WTC11 (cell line): Measurements from ENCODE around the gene BMP7. TPM values are rescaled to one million over a fixed set of nuclear protein-coding genes. Genes with fewer than 3 reads are reported as not detected.
"Not testable (repeated sequence)": the region's sequence is repeated elsewhere in the genome, so short reads cannot be mapped to it uniquely, and the experiment has no call there.

ENCODE experiments used
- ATAC-seq: fragments of 200-7000 bp; cut with Tn5 transposase; 2 replicates; pipeline ENCODE4 v1.10.0; 2021; ENCODE audit warnings: mild to moderate bottlenecking, moderate library complexity
- CTCF ChIA-PET: fragments of 300-600 bp; sonication (Branson Sonifier 250); formaldehyde crosslinking; loops from one replicate; lab custom pipeline; 2021; ENCODE audit warnings: antibody characterized with exemption; lab: Charles Lee
- POLR2A ChIA-PET: fragments of 350-600 bp; sonication (Branson Sonifier 250); formaldehyde crosslinking; loops from one replicate; lab custom pipeline; 2021; ENCODE audit warnings: antibody characterized with exemption; lab: Charles Lee
- DNase-seq: peaks from one replicate; pipeline ENCODE4 v3.0.0; 2021; ENCODE audit warnings: low spot score
- H3K27ac Mint-ChIP-seq: 2 replicates; pipeline ENCODE4 v1.8.0; 2021; ENCODE audit warnings: mixed read lengths
- H3K27me3 Mint-ChIP-seq: 2 replicates; pipeline ENCODE4 v1.8.0; 2021; ENCODE audit warnings: low read depth, mild to moderate bottlenecking, moderate library complexity, mixed read lengths
- H3K36me3 Mint-ChIP-seq: 2 replicates; pipeline ENCODE4 v1.8.0; 2021; ENCODE audit warnings: mixed read lengths
- H3K4me1 Mint-ChIP-seq: 2 replicates; pipeline ENCODE4 v1.8.0; 2022; ENCODE audit warnings: mixed read lengths
- H3K4me3 Mint-ChIP-seq: 2 replicates; pipeline ENCODE4 v1.8.0; 2021; ENCODE audit warnings: mild to moderate bottlenecking, moderate library complexity, mixed read lengths
- H3K9me3 Mint-ChIP-seq: 2 replicates; pipeline ENCODE4 v1.8.0; 2021; ENCODE audit warnings: mixed read lengths
- ATF1 ChIP-seq: sonication (generic); formaldehyde crosslinking; IDR thresholded peaks from 2 replicates; pipeline ENCODE4 v1.8.1; 2023; ENCODE audit warnings: mild to moderate bottlenecking, moderate library complexity, missing genetic modification reagents
- CREB1 ChIP-seq: sonication (generic); formaldehyde crosslinking; IDR thresholded peaks from 2 replicates; pipeline ENCODE4 v1.8.0; 2023; ENCODE audit warnings: mild to moderate bottlenecking, missing genetic modification reagents
- ESRRA ChIP-seq: sonication (generic); formaldehyde crosslinking; IDR thresholded peaks from 2 replicates; pipeline ENCODE4 v1.8.1; 2022; ENCODE audit warnings: mild to moderate bottlenecking, missing genetic modification reagents, borderline replicate concordance
- ETV6 ChIP-seq: sonication (generic); formaldehyde crosslinking; IDR thresholded peaks from 2 replicates; pipeline ENCODE4 v1.8.1; 2022; ENCODE audit warnings: mild to moderate bottlenecking, missing genetic modification reagents
- FOXP1 ChIP-seq: sonication (generic); formaldehyde crosslinking; IDR thresholded peaks from 2 replicates; pipeline ENCODE4 v1.8.0; 2022; ENCODE audit warnings: missing genetic modification reagents, mild to moderate bottlenecking, moderate library complexity, borderline replicate concordance
- GTF2I ChIP-seq: fragments of 250-450 bp; sonication (Bioruptor Pico); conservative IDR thresholded peaks from 2 replicates; pipeline ENCODE4 v1.4.0; 2021; ENCODE audit warnings: mild to moderate bottlenecking
- NFATC4 ChIP-seq: fragments of 250-450 bp; sonication (Bioruptor Pico); IDR thresholded peaks from 2 replicates; pipeline ENCODE4 v1.9.0; 2021; ENCODE audit warnings: mild to moderate bottlenecking
- NFE2L1 ChIP-seq: sonication (generic); formaldehyde crosslinking; IDR thresholded peaks from 2 replicates; pipeline ENCODE4 v1.8.1; 2023; ENCODE audit warnings: missing genetic modification reagents
- NR1H2 ChIP-seq: sonication (generic); formaldehyde crosslinking; IDR thresholded peaks from 2 replicates; pipeline ENCODE4 v1.9.0; 2021; ENCODE audit warnings: mild to moderate bottlenecking, moderate library complexity, missing genetic modification reagents
- NR2C2 ChIP-seq: sonication (generic); formaldehyde crosslinking; IDR thresholded peaks from 2 replicates; pipeline ENCODE4 v1.8.0; 2022; ENCODE audit warnings: mild to moderate bottlenecking, missing genetic modification reagents
- OVOL2 ChIP-seq: fragments of 250-450 bp; sonication (Bioruptor Pico); IDR thresholded peaks from 2 replicates; pipeline ENCODE4 v1.9.0; 2021; ENCODE audit warnings: mild to moderate bottlenecking, borderline replicate concordance
- RORB ChIP-seq: fragments of 250-450 bp; sonication (Bioruptor Pico); IDR thresholded peaks from 2 replicates; pipeline ENCODE4 v1.9.0; 2021; ENCODE audit warnings: mild to moderate bottlenecking
- SMAD3 ChIP-seq: sonication (generic); formaldehyde crosslinking; IDR thresholded peaks from 2 replicates; pipeline ENCODE4 v1.8.0; 2022; ENCODE audit warnings: missing genetic modification reagents, mild to moderate bottlenecking, borderline replicate concordance
- TCF7 ChIP-seq: sonication (generic); formaldehyde crosslinking; IDR thresholded peaks from 2 replicates; pipeline ENCODE4 v1.8.0; 2022; ENCODE audit warnings: mild to moderate bottlenecking, low read depth, missing genetic modification reagents, moderate library complexity
- TEAD1 ChIP-seq: sonication (generic); formaldehyde crosslinking; IDR thresholded peaks from 2 replicates; pipeline ENCODE4 v1.8.0; 2022; ENCODE audit warnings: mild to moderate bottlenecking, missing genetic modification reagents
- TEAD4 ChIP-seq: sonication (generic); formaldehyde crosslinking; IDR thresholded peaks from 2 replicates; pipeline ENCODE4 v1.8.0; 2022; ENCODE audit warnings: mild to moderate bottlenecking, missing genetic modification reagents
- ZNF138 ChIP-seq: sonication (generic); formaldehyde crosslinking; conservative IDR thresholded peaks from 2 replicates; pipeline ENCODE4 v1.8.1; 2022; ENCODE audit warnings: mild to moderate bottlenecking, moderate library complexity, missing genetic modification reagents
- ZNF317 ChIP-seq: sonication (generic); formaldehyde crosslinking; IDR thresholded peaks from 2 replicates; pipeline ENCODE4 v1.8.1; 2023; ENCODE audit warnings: low read depth, mild to moderate bottlenecking, moderate library complexity, missing genetic modification reagents, borderline replicate concordance
- ZNF396 ChIP-seq: fragments of 250-450 bp; sonication (Bioruptor Pico); IDR thresholded peaks from 2 replicates; pipeline ENCODE4 v1.8.0; 2021; ENCODE audit warnings: mild to moderate bottlenecking, moderate library complexity, borderline replicate concordance
- total RNA-seq: library from RNA; stranded (reverse); gene quantifications from 3 replicates; pipeline ENCODE4 v1.2.3, GENCODE V29; 2021
- TF ChIP-seq, protein P1 (sequence below): sonication (generic); formaldehyde crosslinking; IDR thresholded peaks from 2 replicates; pipeline ENCODE4 v1.8.0; 2023; ENCODE audit warnings: missing genetic modification reagents
- TF ChIP-seq, protein P2 (sequence below): sonication (generic); formaldehyde crosslinking; IDR thresholded peaks from 2 replicates; pipeline ENCODE4 v1.8.0; 2022; ENCODE audit warnings: mild to moderate bottlenecking, missing genetic modification reagents
- TF ChIP-seq, protein P3 (sequence below): sonication (generic); formaldehyde crosslinking; IDR thresholded peaks from 2 replicates; pipeline ENCODE4 v1.8.0; 2022; ENCODE audit warnings: missing genetic modification reagents
- TF ChIP-seq, protein P4 (sequence below): fragments of 250-450 bp; sonication (Bioruptor Pico); IDR thresholded peaks from 2 replicates; pipeline ENCODE4 v2.1.2; 2022; ENCODE audit warnings: mild to moderate bottlenecking, moderate library complexity

The BMP7 gene
- total RNA-seq, 1 experiment from 2014 or later: 40.7 TPM

DNA sequence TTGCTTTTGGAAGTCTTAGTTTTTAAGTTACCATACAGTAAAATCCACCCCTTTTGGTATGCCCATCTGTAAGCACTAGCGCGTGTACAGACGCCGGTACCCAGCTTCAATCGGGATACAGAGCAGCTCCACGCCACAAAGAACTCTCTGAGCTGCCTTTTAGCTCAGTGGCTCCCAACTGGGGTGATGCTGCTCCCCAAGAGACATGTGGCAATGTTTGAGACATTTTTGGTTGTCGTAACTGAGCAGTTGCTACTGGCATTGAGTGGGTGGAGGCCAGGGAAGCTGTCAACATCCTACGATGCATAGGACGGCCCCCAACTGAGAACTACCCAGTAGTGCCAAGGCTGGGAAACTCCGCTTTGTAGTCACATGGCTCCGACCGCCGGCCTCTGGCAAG, 73.3 kb downstream of the BMP7 start:
- ChIA-PET CTCF (interaction anchor here (0.5 kb wide), 1 partner anchor 185 kb away, joined by 3 read pairs; no protein-coding TSS in a partner anchor), POLR2A (no interaction called here)
- no peak for ATAC-seq
- H3K9me3 Mint-ChIP-seq: no peaks in the 10 kb centered on the region
- peaks cover under 1% of the 10 kb centered on the region for H3K4me1 Mint-ChIP-seq
- no peak for DNase-seq
- TF ChIP-seq ETV6 (no peak), CREB1 (CRISPR knock-in tag) (no peak), NFATC4 (CRISPR knock-in tag) (no peak), NR1H2 (CRISPR knock-in tag) (no peak), NFE2L1 (CRISPR knock-in tag) (no peak), TEAD1 (CRISPR knock-in tag) (no peak), NR2C2 (CRISPR knock-in tag) (no peak), ATF1 (CRISPR knock-in tag) (no peak)
- H3K36me3 Mint-ChIP-seq: peaks cover 2% of the 10 kb centered on the region; the same call in 1 of the 2 replicates
- H3K27me3 Mint-ChIP-seq: no peaks in the 10 kb centered on the region
- H3K4me3 Mint-ChIP-seq: no peak overlapping the region
- H3K27ac Mint-ChIP-seq: no peak overlapping the region; the same call in 1 of the 2 replicates

DNA sequence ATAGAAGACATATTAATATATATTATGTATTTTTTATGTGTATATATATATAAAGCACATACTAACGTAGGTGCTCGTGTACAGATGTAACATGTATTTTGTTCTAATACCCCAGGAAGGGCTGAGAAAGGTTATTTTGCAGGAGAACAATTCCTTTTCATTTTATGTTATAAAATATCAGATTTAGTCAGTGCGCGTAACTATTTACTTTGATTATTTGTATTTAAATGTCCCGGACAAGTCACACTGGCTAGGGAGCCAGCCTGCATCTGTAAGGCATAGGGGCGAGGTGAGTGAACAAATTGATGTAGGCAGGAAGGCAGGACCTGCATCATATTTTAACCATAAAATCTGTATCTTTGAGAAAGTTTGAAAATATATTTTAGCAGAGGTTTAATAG, 74.1 kb downstream of the BMP7 start:
- ATAC-seq (no peak), DNase-seq (no peak)
- Mint-ChIP-seq H3K27me3 (no peaks in the 10 kb centered on the region), H3K4me1 (no peaks in the 10 kb centered on the region), H3K27ac (no peak overlapping the region), H3K36me3 (peaks cover 2% of the 10 kb centered on the region; the same call in 1 of the 2 replicates), H3K9me3 (no peaks in the 10 kb centered on the region), H3K4me3 (no peak overlapping the region)
- CTCF ChIA-PET: interaction anchor here (0.5 kb wide), 1 partner anchor 184 kb away, joined by 3 read pairs; no protein-coding TSS in a partner anchor
- TF ChIP-seq ZNF396 (CRISPR knock-in tag) (no peak), FOXP1 (CRISPR knock-in tag) (no peak), ZNF317 (no peak), GTF2I (no peak), RORB (no peak), NR2C2 (CRISPR knock-in tag) (no peak), SMAD3 (no peak), ZNF138 (no peak), ATF1 (CRISPR knock-in tag) (no peak), OVOL2 (no peak), TEAD4 (no peak)
- TF ChIP-seq, protein P1, sequence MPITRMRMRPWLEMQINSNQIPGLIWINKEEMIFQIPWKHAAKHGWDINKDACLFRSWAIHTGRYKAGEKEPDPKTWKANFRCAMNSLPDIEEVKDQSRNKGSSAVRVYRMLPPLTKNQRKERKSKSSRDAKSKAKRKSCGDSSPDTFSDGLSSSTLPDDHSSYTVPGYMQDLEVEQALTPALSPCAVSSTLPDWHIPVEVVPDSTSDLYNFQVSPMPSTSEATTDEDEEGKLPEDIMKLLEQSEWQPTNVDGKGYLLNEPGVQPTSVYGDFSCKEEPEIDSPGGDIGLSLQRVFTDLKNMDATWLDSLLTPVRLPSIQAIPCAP (CRISPR knock-in tag): no peak
- TF ChIP-seq, protein P2, sequence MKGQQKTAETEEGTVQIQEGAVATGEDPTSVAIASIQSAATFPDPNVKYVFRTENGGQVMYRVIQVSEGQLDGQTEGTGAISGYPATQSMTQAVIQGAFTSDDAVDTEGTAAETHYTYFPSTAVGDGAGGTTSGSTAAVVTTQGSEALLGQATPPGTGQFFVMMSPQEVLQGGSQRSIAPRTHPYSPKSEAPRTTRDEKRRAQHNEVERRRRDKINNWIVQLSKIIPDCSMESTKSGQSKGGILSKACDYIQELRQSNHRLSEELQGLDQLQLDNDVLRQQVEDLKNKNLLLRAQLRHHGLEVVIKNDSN (CRISPR knock-in tag): no peak
- POLR2A ChIA-PET: no interaction called here

DNA sequence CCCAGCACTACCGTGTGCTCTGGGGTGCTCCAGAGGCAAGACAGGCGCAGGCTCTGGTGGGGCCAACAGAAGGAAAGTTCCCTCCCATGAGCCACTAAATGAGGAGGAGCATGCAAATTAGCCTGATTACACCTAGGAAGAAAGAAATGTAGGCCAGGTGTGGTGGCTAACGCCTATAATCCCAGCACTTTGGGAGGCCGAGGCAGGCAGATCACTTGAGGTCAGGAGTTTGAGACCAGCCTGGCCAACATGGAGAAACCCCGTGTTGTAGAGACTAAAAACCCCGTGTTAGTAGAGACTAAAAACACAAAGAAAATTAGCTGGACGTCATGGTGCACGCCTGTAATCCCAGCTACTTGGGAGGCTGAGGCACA, 75.2 kb downstream of the BMP7 start:
- H3K36me3 Mint-ChIP-seq, POLR2A ChIA-PET, H3K27me3 Mint-ChIP-seq, CTCF ChIA-PET, H3K9me3 Mint-ChIP-seq, DNase-seq, H3K27ac Mint-ChIP-seq, H3K4me3 Mint-ChIP-seq, H3K4me1 Mint-ChIP-seq, ATAC-seq: not testable (repeated sequence)

DNA sequence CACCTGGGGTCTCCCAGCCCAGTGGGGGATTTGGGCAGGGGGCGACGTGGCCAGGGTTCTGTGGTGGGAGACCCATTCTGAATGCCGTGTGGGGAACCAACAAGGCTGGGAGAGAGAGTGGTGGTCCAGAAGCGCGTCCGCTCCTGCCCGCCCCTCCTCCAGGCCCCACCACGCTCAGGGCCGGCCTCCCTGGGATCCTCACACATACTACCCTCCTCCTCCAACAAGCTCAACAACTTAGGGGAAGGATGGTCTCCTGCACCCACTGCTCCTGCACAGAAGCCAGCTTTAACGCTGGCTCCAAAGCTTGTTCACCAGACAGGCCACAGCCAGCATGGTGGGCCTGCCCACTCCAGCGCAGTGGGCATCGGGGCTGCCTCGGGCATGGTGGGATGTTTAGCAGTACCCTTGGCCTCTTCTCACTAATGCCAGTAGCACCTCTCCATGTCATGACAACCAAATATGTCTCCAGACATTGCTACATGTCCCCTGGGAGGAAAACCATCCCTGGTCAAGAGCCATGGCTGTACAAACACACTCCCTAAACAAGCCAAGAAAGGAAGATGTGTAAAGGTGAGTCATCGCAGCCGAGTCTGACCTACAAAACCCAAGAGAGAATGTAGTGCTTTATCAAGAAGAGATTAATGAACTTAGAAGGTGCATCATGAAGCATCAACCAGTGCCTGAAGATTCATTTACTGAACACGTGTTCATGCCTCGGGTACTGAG, 75.7 kb downstream of the BMP7 start:
- H3K27ac Mint-ChIP-seq: peak overlapping the region; percentile 39; the same call in 1 of the 2 replicates
- no peaks in the 10 kb centered on the region; the same call in 1 of the 2 replicates for H3K36me3 Mint-ChIP-seq
- no peaks in the 10 kb centered on the region for H3K9me3 Mint-ChIP-seq
- CTCF ChIA-PET: no interaction called here
- POLR2A ChIA-PET: no interaction called here
- no peaks in the 10 kb centered on the region for H3K27me3 Mint-ChIP-seq
- no peak overlapping the region for H3K4me3 Mint-ChIP-seq
- H3K4me1 Mint-ChIP-seq: no peaks in the 10 kb centered on the region
- DNase-seq (no peak), ATAC-seq (no peak)
- TF ChIP-seq ESRRA (no peak), TCF7 (CRISPR knock-in tag) (no peak), ETV6 (no peak)
- TF ChIP-seq, protein P3, sequence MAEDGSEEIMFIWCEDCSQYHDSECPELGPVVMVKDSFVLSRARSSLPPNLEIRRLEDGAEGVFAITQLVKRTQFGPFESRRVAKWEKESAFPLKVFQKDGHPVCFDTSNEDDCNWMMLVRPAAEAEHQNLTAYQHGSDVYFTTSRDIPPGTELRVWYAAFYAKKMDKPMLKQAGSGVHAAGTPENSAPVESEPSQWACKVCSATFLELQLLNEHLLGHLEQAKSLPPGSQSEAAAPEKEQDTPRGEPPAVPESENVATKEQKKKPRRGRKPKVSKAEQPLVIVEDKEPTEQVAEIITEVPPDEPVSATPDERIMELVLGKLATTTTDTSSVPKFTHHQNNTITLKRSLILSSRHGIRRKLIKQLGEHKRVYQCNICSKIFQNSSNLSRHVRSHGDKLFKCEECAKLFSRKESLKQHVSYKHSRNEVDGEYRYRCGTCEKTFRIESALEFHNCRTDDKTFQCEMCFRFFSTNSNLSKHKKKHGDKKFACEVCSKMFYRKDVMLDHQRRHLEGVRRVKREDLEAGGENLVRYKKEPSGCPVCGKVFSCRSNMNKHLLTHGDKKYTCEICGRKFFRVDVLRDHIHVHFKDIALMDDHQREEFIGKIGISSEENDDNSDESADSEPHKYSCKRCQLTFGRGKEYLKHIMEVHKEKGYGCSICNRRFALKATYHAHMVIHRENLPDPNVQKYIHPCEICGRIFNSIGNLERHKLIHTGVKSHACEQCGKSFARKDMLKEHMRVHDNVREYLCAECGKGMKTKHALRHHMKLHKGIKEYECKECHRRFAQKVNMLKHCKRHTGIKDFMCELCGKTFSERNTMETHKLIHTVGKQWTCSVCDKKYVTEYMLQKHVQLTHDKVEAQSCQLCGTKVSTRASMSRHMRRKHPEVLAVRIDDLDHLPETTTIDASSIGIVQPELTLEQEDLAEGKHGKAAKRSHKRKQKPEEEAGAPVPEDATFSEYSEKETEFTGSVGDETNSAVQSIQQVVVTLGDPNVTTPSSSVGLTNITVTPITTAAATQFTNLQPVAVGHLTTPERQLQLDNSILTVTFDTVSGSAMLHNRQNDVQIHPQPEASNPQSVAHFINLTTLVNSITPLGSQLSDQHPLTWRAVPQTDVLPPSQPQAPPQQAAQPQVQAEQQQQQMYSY (CRISPR knock-in tag): no peak
- TF ChIP-seq, protein P4, sequence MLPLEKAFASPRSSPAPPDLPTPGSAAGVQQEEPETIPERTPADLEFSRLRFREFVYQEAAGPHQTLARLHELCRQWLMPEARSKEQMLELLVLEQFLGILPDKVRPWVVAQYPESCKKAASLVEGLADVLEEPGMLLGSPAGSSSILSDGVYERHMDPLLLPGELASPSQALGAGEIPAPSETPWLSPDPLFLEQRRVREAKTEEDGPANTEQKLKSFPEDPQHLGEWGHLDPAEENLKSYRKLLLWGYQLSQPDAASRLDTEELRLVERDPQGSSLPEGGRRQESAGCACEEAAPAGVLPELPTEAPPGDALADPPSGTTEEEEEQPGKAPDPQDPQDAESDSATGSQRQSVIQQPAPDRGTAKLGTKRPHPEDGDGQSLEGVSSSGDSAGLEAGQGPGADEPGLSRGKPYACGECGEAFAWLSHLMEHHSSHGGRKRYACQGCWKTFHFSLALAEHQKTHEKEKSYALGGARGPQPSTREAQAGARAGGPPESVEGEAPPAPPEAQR (CRISPR knock-in tag): no peak
